Omental fat pad (tissue), 4 donors: ENCODE results near the gene INMT. TPM values are rescaled to one million over a fixed set of nuclear protein-coding genes. Genes with fewer than 3 reads are reported as not detected.
A peak's percentile ranks its signal among the peaks of the same experiment; 100 is the strongest.

Experiments
- ATAC-seq: fragments of 150-250 bp; one replicate; pipeline ENCODE4 v1.9.1; 2016; ENCODE audit warnings: mild to moderate bottlenecking, moderate library complexity; ENCODE audit not compliant: low FRiP score
- DNase-seq: peaks from one replicate; pipeline ENCODE4 v3.0.0-alpha.2; 2019; ENCODE audit warnings: low spot score
- total RNA-seq, 4 donors: library from RNA; depleted of rRNA; stranded (reverse); fragments of >200 nt; gene quantifications; one replicate each; pipeline ENCODE4 v1.1.0, GENCODE V29; 2016
- TF ChIP-seq, protein P1 (sequence below), 3 donors: fragments of 450-650 bp; IDR thresholded peaks; one replicate each; pipeline ENCODE4 v1.5.1; 2016 to 2017; ENCODE audit warnings: antibody characterized with exemption in 3 of 3, mild to moderate bottlenecking in 3 of 3, moderate library complexity in 2 of 3

The INMT gene
- total RNA-seq, 4 donors from 2014 or later = 156 to 545 (median 222) TPM

DNA sequence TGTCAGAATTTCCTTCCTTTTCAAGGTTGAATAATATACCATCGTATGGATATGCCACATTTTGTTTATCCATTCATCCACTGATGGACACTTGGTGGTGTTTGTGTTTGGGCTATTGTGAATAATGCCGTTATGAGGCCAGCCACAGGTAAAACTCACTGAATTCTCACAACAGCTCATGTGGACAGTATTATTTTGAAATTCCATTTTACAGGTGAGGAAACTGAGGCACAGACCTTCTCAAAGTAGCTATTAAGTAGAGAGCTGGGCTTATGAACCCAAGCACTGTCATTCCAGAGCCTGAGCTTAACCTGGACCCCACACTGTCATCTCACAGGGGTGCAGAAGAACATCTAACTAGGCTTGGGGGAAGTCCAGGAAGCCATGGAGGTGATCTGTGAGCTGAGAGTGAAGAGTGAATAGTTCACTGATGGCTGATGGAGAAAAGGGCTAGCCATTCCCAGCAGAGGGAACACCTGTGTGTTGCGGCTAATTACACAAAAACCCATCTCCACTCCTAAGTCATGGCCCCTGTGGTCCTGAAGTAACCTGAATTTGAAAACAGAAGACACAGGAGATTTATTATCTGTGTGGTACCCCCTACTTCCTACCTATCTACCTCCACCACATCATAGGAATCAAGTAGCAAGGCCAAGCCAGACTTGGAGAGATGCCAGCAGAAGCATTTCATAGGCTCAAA is 8.7 kb downstream of the INMT start:
- ATAC-seq = no peak
- TF ChIP-seq, protein P1, sequence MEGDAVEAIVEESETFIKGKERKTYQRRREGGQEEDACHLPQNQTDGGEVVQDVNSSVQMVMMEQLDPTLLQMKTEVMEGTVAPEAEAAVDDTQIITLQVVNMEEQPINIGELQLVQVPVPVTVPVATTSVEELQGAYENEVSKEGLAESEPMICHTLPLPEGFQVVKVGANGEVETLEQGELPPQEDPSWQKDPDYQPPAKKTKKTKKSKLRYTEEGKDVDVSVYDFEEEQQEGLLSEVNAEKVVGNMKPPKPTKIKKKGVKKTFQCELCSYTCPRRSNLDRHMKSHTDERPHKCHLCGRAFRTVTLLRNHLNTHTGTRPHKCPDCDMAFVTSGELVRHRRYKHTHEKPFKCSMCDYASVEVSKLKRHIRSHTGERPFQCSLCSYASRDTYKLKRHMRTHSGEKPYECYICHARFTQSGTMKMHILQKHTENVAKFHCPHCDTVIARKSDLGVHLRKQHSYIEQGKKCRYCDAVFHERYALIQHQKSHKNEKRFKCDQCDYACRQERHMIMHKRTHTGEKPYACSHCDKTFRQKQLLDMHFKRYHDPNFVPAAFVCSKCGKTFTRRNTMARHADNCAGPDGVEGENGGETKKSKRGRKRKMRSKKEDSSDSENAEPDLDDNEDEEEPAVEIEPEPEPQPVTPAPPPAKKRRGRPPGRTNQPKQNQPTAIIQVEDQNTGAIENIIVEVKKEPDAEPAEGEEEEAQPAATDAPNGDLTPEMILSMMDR (IDR thresholded peaks at IDR 0.05) = no peak
- peak; percentile 60 for DNase-seq

DNA sequence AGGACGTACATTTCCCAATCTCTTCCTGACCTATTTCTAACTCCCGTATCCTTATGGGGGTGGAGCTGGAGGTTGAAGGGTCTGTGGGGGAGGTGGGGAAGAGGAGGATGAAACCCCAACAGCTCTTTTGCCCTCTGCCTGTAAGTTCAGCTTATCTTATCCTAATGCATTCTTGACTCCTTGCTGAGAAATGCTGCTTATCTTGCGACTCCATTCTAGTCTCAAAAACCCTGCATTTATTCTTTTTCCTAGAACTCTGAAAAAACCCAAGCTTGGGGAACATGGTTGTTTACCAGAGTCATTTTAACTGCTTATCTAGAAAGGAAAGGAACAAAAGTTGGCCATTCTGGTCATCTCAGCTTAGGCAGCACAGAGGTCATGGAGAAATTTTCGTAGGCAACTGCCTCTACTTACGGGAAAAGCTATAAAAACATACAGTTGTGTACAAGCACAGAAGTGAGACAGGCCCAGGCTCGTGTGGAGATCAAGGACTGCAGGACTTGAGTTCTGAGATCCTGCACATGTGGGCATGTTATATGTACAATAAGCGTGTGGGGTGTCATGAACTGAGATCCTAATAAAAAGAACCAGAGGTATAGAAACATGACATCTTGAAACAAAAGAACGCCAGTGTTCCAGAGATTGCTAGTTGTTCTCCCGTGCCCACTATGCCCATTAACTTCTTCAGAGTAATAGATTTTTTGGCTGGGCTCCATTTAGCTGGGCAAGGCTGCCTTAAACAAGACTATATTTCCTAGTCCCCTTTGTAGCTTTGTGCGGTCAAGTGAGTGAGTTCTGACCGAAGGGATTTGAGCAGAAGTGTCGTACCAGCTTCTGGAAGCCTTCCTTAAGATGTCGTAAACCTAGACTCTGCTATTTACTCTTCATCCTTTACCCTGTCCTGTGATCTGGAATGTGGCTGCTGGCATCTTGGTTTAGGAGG is 9.6 kb downstream of the INMT start:
- TF ChIP-seq, protein P1 (IDR thresholded peaks at IDR 0.05) = no peak
- DNase-seq (no peak), ATAC-seq (peak; percentile 63)

DNA sequence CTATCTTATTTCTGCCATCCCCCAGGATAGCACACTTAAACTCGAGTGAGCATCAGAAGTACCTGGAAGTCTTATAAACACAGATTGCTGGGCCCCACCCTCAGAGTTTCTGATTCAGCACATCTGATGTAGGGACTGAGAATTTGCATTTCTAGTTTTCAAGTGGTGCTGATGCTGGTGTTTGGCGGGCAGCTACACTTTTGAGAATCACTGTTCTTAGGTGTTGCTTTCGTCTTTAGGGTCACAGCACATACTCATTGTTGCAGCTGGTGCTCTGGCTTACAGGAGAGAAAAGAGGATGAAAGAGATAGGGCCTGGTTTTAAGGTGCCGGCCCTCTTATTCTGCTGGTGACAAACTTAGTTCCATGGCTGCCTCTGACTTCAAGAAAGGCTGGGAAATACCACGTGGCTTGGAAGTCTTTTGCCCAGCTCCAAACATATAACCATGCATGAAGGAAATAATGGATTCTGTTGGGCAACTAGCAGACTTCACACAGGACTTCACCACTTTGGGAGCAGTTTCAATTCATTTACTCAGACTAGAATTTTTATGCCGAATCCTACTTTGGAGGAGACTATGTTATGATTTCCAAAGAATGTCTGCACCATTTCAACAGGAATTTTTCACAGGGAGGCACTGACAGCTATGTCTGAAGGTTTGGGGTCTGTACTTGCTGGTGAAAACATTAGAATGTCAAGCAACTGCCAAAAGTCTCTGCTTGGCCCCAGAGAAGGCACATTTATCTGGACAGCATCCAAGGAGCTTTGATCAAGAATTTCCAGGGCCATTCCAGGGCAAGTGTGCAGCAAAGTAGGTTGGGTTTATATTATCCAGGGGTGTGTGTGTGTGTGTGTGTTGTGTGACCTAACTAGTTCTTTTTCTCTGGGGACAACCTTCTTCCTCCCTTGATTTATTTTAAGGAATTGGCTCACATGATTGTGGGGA is 12.4 kb downstream of the INMT start:
- TF ChIP-seq, protein P1 (IDR thresholded peaks at IDR 0.05) = no peak
- DNase-seq (no peak), ATAC-seq (no peak)

DNA sequence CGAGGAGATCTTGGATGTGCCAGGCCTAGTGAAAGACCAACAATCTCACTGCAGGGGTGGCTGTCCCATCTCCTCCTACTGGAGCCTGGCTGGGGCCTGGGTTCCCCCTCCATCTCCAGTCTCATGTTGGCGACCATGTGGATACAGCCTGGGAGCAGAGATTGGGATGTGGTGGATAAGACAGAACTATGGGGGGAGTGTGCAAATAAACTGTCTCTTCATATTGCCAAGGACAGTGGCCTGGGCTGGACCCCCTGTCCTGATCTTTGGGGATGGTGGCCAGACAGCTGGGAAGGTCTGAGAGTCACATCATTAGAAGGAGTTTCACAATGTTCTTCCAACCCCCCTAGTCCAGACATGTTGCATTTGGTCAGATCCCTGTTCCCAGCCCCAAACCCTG is 13.5 kb downstream of the INMT start:
- TF ChIP-seq, protein P1 (IDR thresholded peaks at IDR 0.05) = no peak
- DNase-seq = no peak

DNA sequence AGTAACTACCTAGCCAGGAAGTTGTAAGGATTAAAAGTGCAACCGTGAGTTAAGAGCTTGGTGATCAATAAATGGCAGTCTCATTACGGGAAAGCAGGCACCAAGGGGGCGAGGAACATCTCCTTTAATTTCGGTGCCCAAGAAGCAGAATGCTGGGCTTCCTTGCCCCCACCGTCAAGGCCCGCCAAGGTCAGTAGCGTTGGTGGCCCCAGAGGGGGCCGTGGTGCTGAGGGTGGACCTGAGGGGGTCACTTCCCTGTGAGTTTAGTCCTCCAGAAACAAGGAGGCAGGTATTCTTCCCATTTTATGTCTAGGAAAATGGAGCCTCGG is 18.9 kb downstream of the INMT start:
- TF ChIP-seq, protein P1 (IDR thresholded peaks at IDR 0.05) = no peak
- no peak for ATAC-seq
- no peak for DNase-seq

More for the DNA sequence above, 13.5 kb downstream of the INMT start:
- no peak for ATAC-seq

DNA sequence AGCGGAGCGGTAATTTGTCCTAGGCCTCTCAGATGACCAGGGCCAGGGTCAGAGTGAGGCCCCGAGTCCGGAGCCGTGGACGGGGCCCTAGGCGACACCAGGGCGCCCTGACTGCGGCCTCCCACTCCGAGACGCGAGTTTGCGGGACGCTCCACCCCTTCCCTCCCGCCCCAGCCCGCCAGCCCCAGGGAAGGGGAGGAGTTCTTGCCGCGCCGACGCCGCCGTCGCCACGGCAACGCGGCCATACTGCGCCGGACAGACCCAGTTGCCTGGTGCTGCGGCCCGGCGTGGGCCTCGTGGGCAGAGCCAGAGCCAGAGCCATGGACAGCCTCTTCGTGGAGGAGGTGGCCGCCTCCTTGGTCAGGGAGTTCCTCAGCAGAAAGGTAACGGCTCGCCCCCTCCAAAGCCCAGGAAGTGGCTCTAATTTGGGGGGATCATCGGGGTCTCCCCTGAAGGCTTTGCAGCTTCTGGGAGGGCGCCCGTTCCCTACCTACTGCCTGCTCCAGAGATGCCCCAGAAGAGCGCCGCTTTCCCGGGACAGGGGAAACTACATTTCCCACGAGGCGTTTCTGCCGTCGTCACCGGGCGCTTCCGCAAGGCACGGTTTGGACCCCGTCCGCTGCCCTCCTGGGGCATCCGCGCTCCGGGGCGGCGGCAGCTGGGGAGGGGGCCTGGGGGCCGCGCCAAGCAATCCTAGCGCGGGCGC is 19.4 kb downstream of the INMT start, which contains the start of gene MINDY4:
Gene MINDY4 (plus strand): TSS at position 244 of the 706 bp plus-strand sequence. CDS start 77 bp downstream, at position 321.
- ATAC-seq = peak; percentile 85
- TF ChIP-seq, protein P1 (IDR thresholded peaks at IDR 0.05) = no peak
- DNase-seq = no peak
